K562 (cell line): Measurements from ENCODE around the gene PPM1F. TPM values are rescaled to one million over a fixed set of nuclear protein-coding genes. Genes with fewer than 3 reads are reported as not detected.

Source experiments
- COPS2 ChIP-seq: fragments of 450-650 bp; conservative IDR thresholded peaks from 2 replicates; pipeline ENCODE4 v1.6.1; 2016; ENCODE audit warnings: mild to moderate bottlenecking, moderate library complexity
- CSDE1 ChIP-seq, 2 experiments: fragments of 450-650 bp; IDR thresholded peaks; 2 replicates each; pipeline ENCODE4 v1.6.1; 2016; ENCODE audit warnings: mild to moderate bottlenecking in 1 of 2
- E2F3 ChIP-seq: fragments of 250-450 bp; sonication (Bioruptor Pico); IDR thresholded peaks from 2 replicates; pipeline ENCODE4 v1.4.0; 2020; ENCODE audit warnings: mild to moderate bottlenecking
- E2F5 ChIP-seq: sonication (generic); formaldehyde crosslinking; IDR thresholded peaks from 2 replicates; pipeline ENCODE4 v1.8.0; 2022; ENCODE audit warnings: mild to moderate bottlenecking, missing genetic modification reagents
- GTF2B ChIP-seq: IDR thresholded peaks from 2 replicates; pipeline ENCODE4 v1.6.1; 2011; ENCODE audit not compliant: insufficient read length; ENCODE audit errors: extremely low read depth
- HBP1 ChIP-seq: fragments of 450-650 bp; formaldehyde crosslinking; IDR thresholded peaks from 2 replicates; pipeline ENCODE4 v1.4.0; 2022; ENCODE audit warnings: missing genetic modification characterization
- KLF13 ChIP-seq: fragments of 450-650 bp; IDR thresholded peaks from 2 replicates; pipeline ENCODE4 v1.6.1; 2016; ENCODE audit warnings: missing genetic modification characterization, low read depth, mild to moderate bottlenecking, missing compliant biosample characterization, moderate library complexity, borderline replicate concordance
- MEF2A ChIP-seq: IDR thresholded peaks from 2 replicates; pipeline ENCODE4 v1.6.1; 2011; ENCODE audit warnings: low read depth, mild to moderate bottlenecking, low read length, moderate library complexity; ENCODE audit not compliant: control insufficient read depth
- MEIS2 ChIP-seq: fragments of 450-650 bp; IDR thresholded peaks from 2 replicates; pipeline ENCODE4 v1.6.1; 2014; ENCODE audit warnings: mild to moderate bottlenecking; ENCODE audit not compliant: partially characterized antibody
- MTA3 ChIP-seq: fragments of 450-650 bp; formaldehyde crosslinking; IDR thresholded peaks from 2 replicates; pipeline ENCODE4 v1.6.1; 2017; ENCODE audit warnings: mild to moderate bottlenecking, borderline replicate concordance
- PBX2 ChIP-seq, 2 experiments: IDR thresholded peaks in 1 of 2; conservative IDR thresholded peaks in 1 of 2; 2 replicates each; pipeline ENCODE4 v1.6.1; 2016; ENCODE audit warnings: low read depth in 2 of 2, mild to moderate bottlenecking in 1 of 2, missing compliant biosample characterization in 1 of 2, missing genetic modification characterization in 1 of 2, moderate library complexity in 1 of 2
- PML ChIP-seq: IDR thresholded peaks from 2 replicates; pipeline ENCODE4 v1.6.1; 2012; ENCODE audit warnings: low read length, inconsistent platforms
- SIN3A ChIP-seq, 2 experiments: fragments of 150-350 bp in 1 of 2; IDR thresholded peaks; 2 replicates each; pipeline ENCODE4 v1.6.1; 2011 to 2016; ENCODE audit warnings: borderline replicate concordance in 2 of 2, low read depth in 2 of 2, low read length in 2 of 2, mild to moderate bottlenecking in 2 of 2, moderate library complexity in 2 of 2; ENCODE audit not compliant: control insufficient read depth in 1 of 2
- STAG1 ChIP-seq: sonication (generic); formaldehyde crosslinking; IDR thresholded peaks from 2 replicates; pipeline ENCODE4 v1.5.0; 2020; ENCODE audit warnings: missing genetic modification reagents, borderline replicate concordance
- ZBED1 ChIP-seq: IDR thresholded peaks from 2 replicates; pipeline ENCODE4 v1.6.1; 2014
- ZBTB9 ChIP-seq: fragments of 450-650 bp; formaldehyde crosslinking; IDR thresholded peaks from 2 replicates; pipeline ENCODE4 v1.4.0; 2020; ENCODE audit warnings: mild to moderate bottlenecking, moderate library complexity
- ZNF24 ChIP-seq: fragments of 450-650 bp; IDR thresholded peaks from 2 replicates; pipeline ENCODE4 v1.6.1; 2016
- ZNF445 ChIP-seq: fragments of 250-450 bp; sonication (Bioruptor Pico); IDR thresholded peaks from 2 replicates; pipeline ENCODE4 v1.4.0; 2020; ENCODE audit warnings: low read depth, mild to moderate bottlenecking, moderate library complexity
- polyA plus RNA-seq, 8 experiments: library from polyadenylated mRNA; depleted of rRNA in 4 of 8; stranded (reverse) in 5 of 8; unstranded in 3 of 8; fragments of >200 nt; fragmentation: Nextera tagmentation in 2 of 8; fragmentation: Illumina TruSeq in 1 of 8; extraction: Ambion mirVana in 2 of 8; extraction: Trizol in 1 of 8; gene quantifications; 2 replicates each; pipeline versions ENCODE4 v1.2.1 to v1.2.3, GENCODE V29; 2011 to 2014; ENCODE audit warnings: inconsistent platforms in 1 of 8, missing spikeins in 1 of 8
- total RNA-seq, 7 experiments: library from RNA; depleted of rRNA in 6 of 7; stranded (reverse); fragments of >200 nt in 6 of 7; fragmentation: Illumina TruSeq in 2 of 7; extraction: Trizol in 2 of 7; gene quantifications; 2 replicates each; pipeline versions ENCODE4 v1.2.1 to v1.2.3, GENCODE V29; 2011 to 2021; ENCODE audit warnings: low replicate concordance in 1 of 7

PPM1F gene
- total and polyA plus RNA-seq, 9 of the 15 experiments (the other 6 are each of a cell fraction or from before 2014, with no cell fraction given): 2.1 to 159 (median 64.0) TPM

GRCh38 chr22:21959274-21960074 lies 6.8 kb upstream of the PPM1F start (continued):
- TF ChIP-seq PBX2 (CRISPR knock-in tag; IDR thresholded peaks at IDR 0.05; ENCODE audit: low read depth) (no peak), PBX2 (tag; conservative IDR thresholded peaks at IDR 0.05; ENCODE audit: low read depth) (no peak), ZBED1 (peak; percentile 79; the same call in 1 of the 2 replicates), E2F3 (CRISPR knock-in tag) (peak; percentile 12; the same call in 1 of the 2 replicates), COPS2 (no peak), MEIS2 (no peak), KLF13 (tag) (no peak), ZNF24 (no peak), ZBTB9 (CRISPR knock-in tag) (0 out of 2 replicates have a peak, but pooled peaks have one; percentile 54), ZNF445 (CRISPR knock-in tag) (no peak), E2F5 (CRISPR knock-in tag) (no peak), HBP1 (CRISPR knock-in tag) (no peak), MTA3 (no peak), CSDE1 (IDR thresholded peaks at IDR 0.05) (no peak), MEF2A (no peak), SIN3A (IDR thresholded peaks at IDR 0.05; ENCODE audit: borderline replicate concordance in 2 of 2, control insufficient read depth in 1 of 2, low read depth in 2 of 2, low read length in 2 of 2) (no peak), STAG1 (peak; percentile 66), GTF2B (no peak), PML (peak; percentile 49)
